ENCODE measurements around the gene STEAP4. TPM values are rescaled to one million over a fixed set of nuclear protein-coding genes. Genes with fewer than 3 reads are reported as not detected.

Gene STEAP4
- polyA plus RNA-seq, 1 experiment: not detected

DNA sequence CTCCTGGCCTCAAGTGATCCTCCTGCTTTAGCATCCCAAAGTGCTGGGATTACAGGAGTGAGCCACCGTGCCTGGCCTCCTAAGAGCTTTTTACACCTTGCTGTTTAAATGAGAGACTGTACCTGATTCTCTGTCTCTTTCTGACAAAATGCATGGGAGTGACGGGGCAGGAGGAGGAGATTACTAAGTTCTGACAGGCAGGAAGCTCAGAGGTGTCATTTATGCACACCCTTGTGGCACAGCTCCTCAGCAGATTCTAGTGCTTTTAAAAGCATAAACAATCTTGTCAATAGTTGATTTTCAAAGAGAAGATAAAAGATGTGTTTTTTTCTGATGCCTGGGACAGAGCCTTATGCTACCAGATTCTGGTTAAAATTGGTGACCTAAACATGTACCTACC is 39.7 kb upstream of the STEAP4 start:
- DNase-seq (ENCODE audit: low read depth, low spot score): no peak
- ChIA-PET CTCF (no interaction called here), POLR2A (no interaction called here)
- TF ChIP-seq, protein P1, sequence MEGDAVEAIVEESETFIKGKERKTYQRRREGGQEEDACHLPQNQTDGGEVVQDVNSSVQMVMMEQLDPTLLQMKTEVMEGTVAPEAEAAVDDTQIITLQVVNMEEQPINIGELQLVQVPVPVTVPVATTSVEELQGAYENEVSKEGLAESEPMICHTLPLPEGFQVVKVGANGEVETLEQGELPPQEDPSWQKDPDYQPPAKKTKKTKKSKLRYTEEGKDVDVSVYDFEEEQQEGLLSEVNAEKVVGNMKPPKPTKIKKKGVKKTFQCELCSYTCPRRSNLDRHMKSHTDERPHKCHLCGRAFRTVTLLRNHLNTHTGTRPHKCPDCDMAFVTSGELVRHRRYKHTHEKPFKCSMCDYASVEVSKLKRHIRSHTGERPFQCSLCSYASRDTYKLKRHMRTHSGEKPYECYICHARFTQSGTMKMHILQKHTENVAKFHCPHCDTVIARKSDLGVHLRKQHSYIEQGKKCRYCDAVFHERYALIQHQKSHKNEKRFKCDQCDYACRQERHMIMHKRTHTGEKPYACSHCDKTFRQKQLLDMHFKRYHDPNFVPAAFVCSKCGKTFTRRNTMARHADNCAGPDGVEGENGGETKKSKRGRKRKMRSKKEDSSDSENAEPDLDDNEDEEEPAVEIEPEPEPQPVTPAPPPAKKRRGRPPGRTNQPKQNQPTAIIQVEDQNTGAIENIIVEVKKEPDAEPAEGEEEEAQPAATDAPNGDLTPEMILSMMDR (IDR thresholded peaks at IDR 0.05; ENCODE audit: low read depth, low read length): no peak
- Histone ChIP-seq H3K9me3 (ENCODE audit: control insufficient read depth, insufficient read depth, low read length) (no peaks in the 10 kb centered on the region), H3K27ac (ENCODE audit: low read depth, low read length) (no peak overlapping the region), H3K27me3 (ENCODE audit: control insufficient read depth, insufficient read depth, low read length) (no peaks in the 10 kb centered on the region), H3K4me3 (ENCODE audit: low read depth, low read length) (no peak overlapping the region)

DNA sequence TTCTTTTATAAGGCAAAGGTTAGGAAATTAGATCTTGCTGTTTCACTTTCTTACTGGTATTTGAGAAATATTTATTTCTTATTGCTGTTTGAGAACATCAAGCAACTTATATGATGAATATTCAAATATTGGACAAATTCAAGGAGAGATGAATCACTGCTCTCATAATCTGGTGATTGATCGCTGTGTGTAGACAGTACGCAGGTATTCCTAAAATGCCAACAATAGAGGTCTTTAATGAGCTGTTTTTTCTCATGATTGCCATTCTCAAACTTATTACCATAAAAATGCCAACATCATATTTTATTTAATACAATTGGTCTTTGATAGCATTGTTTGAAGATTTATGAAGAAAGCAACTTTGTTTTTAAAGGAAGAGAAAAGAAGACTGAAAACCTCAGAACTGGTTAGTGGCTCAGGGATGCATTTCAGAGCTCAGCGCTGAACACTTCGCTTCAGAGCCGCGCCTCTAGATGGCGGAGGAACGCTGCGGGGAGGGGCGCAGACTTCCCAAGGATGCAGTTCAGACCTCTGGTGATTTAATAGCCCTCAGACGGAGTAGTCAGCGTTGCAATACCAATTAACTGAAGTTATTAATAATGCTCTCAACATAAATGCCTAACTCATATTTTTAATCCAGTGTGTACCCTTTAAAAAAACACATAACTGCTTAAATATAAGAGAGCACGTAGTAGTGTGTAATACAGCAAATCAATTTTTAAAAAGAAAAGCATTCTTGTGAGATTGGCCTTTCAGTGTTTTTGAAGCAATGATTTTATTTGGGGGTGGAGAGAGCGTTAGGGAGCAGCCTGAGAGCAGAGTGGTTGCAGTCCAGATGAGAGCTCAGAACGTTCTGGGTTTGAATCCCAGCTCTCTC is 38.5 kb upstream of the STEAP4 start:
- Histone ChIP-seq H3K4me3 (ENCODE audit: low read depth, low read length) (no peak overlapping the region), H3K27ac (ENCODE audit: low read depth, low read length) (no peak overlapping the region), H3K9me3 (ENCODE audit: control insufficient read depth, insufficient read depth, low read length) (no peaks in the 10 kb centered on the region), H3K27me3 (ENCODE audit: control insufficient read depth, insufficient read depth, low read length) (no peaks in the 10 kb centered on the region)
- TF ChIP-seq, protein P1 (IDR thresholded peaks at IDR 0.05; ENCODE audit: low read depth, low read length): peak; percentile 41; the same call in 1 of the 2 replicates
- ChIA-PET POLR2A (no interaction called here), CTCF (interaction anchor here (0.5 to 0.8 kb wide), 2 partner anchors 10 to 675 kb away, joined by 3 read pairs; no protein-coding TSS in a partner anchor)
- DNase-seq (ENCODE audit: low read depth, low spot score): peak; percentile 0

DNA sequence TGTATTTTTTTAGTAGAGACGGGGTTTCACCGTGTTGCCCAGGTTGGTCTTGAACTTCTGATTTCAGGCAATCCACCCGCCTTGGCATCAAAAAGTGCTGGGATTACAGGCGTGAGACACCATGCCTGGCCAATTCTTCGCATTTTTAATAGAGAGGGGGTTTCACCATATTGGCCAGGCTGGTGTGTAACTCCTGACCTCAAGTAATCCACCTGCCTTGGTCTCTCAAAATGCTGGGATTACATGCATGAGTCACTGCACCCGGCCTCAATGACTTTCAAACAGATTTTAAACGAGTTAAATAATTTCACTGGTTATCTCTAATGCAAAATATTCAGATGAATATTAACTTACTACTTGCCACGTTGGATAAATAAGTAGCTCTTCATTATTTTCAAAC is 37.6 kb upstream of the STEAP4 start:
- no peaks in the 10 kb centered on the region for H3K27me3 ChIP-seq (ENCODE audit: control insufficient read depth, insufficient read depth, low read length)
- TF ChIP-seq, protein P1 (IDR thresholded peaks at IDR 0.05; ENCODE audit: low read depth, low read length): no peak
- POLR2A ChIA-PET: no interaction called here
- CTCF ChIA-PET: no interaction called here
- H3K9me3 ChIP-seq (ENCODE audit: control insufficient read depth, insufficient read depth, low read length): no peaks in the 10 kb centered on the region
- DNase-seq (ENCODE audit: low read depth, low spot score): no peak
- H3K4me3 ChIP-seq (ENCODE audit: low read depth, low read length): no peak overlapping the region
- no peak overlapping the region for H3K27ac ChIP-seq (ENCODE audit: low read depth, low read length)

DNA sequence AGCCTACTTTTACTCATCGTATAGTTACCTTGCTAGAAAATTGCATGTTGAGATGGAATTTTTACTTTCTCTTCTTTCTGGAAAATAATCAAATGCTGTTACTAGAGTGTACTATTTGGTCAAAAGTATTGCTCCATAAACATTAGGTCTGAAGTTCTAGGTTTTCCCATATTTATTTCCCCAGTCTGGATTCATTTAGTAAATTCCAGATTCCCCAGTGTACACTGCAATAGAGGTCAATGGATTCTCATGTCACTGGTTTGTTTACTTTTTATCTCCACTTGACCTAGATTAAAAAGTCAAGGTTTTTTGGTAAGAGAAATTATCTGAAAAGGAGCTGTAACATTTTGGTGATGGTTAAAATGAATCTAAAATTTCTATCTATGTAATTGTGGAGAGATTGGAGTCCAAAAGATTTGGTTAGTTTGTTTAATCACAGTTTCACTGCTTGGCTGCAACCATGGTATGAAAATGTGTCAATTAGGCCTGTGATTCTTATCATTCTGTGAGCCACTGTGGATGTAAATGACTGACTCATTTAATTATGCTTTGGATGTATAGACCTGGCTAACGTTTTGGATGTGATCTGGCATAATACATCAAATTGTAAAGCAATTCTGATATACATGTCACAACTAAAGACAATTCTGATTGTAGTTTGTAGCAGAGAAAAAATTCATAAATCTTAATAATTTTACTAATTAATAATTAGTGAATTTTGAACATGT is 32.7 kb upstream of the STEAP4 start:
- no peak for DNase-seq (ENCODE audit: low read depth, low spot score)
- no peak overlapping the region for H3K27ac ChIP-seq (ENCODE audit: low read depth, low read length)
- H3K4me3 ChIP-seq (ENCODE audit: low read depth, low read length): no peak overlapping the region
- no peaks in the 10 kb centered on the region for H3K27me3 ChIP-seq (ENCODE audit: control insufficient read depth, insufficient read depth, low read length)
- CTCF ChIA-PET: no interaction called here
- H3K9me3 ChIP-seq (ENCODE audit: control insufficient read depth, insufficient read depth, low read length): no peaks in the 10 kb centered on the region
- TF ChIP-seq, protein P1 (IDR thresholded peaks at IDR 0.05; ENCODE audit: low read depth, low read length): no peak
- POLR2A ChIA-PET: no interaction called here

DNA sequence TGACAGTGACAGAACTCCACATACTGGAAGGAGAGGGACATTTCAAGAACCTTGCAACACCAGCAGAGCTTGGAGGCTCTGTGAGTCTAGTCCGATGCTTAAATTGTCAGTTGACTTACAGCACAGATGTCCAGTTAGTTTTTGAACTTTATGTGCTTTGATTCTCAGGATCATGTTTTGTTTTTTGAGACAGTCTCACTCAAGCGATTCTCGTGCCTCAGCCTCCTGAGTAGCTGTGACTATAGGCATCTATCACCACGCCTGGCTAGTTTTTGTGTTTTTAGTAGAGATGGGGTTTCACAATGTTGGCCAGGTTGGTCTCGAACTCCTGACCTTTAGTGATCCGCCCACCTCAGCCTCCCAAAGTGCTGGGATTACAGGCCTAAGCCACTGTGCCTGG is 31.8 kb upstream of the STEAP4 start:
- CTCF ChIA-PET: no interaction called here
- Histone ChIP-seq H3K27me3 (ENCODE audit: control insufficient read depth, insufficient read depth, low read length) (no peaks in the 10 kb centered on the region), H3K4me3 (ENCODE audit: low read depth, low read length) (no peak overlapping the region), H3K27ac (ENCODE audit: low read depth, low read length) (no peak overlapping the region), H3K9me3 (ENCODE audit: control insufficient read depth, insufficient read depth, low read length) (no peaks in the 10 kb centered on the region)
- no peak for DNase-seq (ENCODE audit: low read depth, low spot score)
- POLR2A ChIA-PET: no interaction called here
- TF ChIP-seq, protein P1 (IDR thresholded peaks at IDR 0.05; ENCODE audit: low read depth, low read length): no peak

All from AG04450 (cell line).